Activated T-helper 1 cell treated with anti-CD3 and anti-CD28 coated beads, Interleukin-2, amount 50 U/mL, for 16 hours (primary cell): ENCODE results near the gene MYO1E.

ENCODE experiments used
- DNase-seq, 2 donors: peaks; one replicate each; pipeline ENCODE4 v3.0.0-alpha.2; 2020; ENCODE audit warnings: low read depth in 1 of 2, low spot score in 1 of 2

MYO1E gene

GRCh38 chr15:59237119-59237855 is 135.4 kb downstream of the MYO1E start:
- no peak for DNase-seq

GRCh38 chr15:59236394-59236793 is 136.3 kb downstream of the MYO1E start:
- DNase-seq: no peak

- no peak for DNase-seq
These were observed 140.2 kb downstream of the MYO1E start for GRCh38 chr15:59232476-59232875.

GRCh38 chr15:59230531-59231055 is 142.1 kb downstream of the MYO1E start:
- no peak for DNase-seq

GRCh38 chr15:59229453-59229852 is 143.2 kb downstream of the MYO1E start:
- DNase-seq: no peak

- DNase-seq: no peak
These were observed 143.7 kb downstream of the MYO1E start for GRCh38 chr15:59229015-59229414.

- no peak for DNase-seq
These were observed 145.7 kb downstream of the MYO1E start for GRCh38 chr15:59227021-59227420.

GRCh38 chr15:59224474-59224873 is 148.2 kb downstream of the MYO1E start:
- no peak for DNase-seq

- no peak for DNase-seq
These were observed 148.9 kb downstream of the MYO1E start for GRCh38 chr15:59223736-59224135.

GRCh38 chr15:59222906-59223550 is 149.6 kb downstream of the MYO1E start:
- DNase-seq: no peak

- no peak for DNase-seq
These were observed 150.9 kb downstream of the MYO1E start for GRCh38 chr15:59221511-59222505.

- DNase-seq: no peak
These were observed 154.0 kb downstream of the MYO1E start for GRCh38 chr15:59218710-59219109.

- DNase-seq: no peak
These were observed 154.7 kb downstream of the MYO1E start for GRCh38 chr15:59217876-59218498.

GRCh38 chr15:59216911-59217310 is 155.8 kb downstream of the MYO1E start:
- DNase-seq: no peak

- DNase-seq: no peak
These were observed 162.5 kb downstream of the MYO1E start for GRCh38 chr15:59210186-59210585.

- DNase-seq: no peak
These were observed 163.9 kb downstream of the MYO1E start for GRCh38 chr15:59208613-59209249.

GRCh38 chr15:59206623-59207183 is 166.0 kb downstream of the MYO1E start, which contains the start of gene LDHAL6B:
Gene LDHAL6B, plus strand, starts transcription at chr15:59206843. Its CDS starts 98 bp downstream, at chr15:59206941.
- DNase-seq: no peak

- DNase-seq: no peak
These were observed 166.6 kb downstream of the MYO1E start for GRCh38 chr15:59205839-59206622.

GRCh38 chr15:59203657-59204056 is 169.0 kb downstream of the MYO1E start:
- no peak for DNase-seq
